ENCODE measurements around the gene TALDO1.
A peak's percentile ranks its signal among the peaks of the same experiment; 100 is the strongest.

The TALDO1 gene

DNA sequence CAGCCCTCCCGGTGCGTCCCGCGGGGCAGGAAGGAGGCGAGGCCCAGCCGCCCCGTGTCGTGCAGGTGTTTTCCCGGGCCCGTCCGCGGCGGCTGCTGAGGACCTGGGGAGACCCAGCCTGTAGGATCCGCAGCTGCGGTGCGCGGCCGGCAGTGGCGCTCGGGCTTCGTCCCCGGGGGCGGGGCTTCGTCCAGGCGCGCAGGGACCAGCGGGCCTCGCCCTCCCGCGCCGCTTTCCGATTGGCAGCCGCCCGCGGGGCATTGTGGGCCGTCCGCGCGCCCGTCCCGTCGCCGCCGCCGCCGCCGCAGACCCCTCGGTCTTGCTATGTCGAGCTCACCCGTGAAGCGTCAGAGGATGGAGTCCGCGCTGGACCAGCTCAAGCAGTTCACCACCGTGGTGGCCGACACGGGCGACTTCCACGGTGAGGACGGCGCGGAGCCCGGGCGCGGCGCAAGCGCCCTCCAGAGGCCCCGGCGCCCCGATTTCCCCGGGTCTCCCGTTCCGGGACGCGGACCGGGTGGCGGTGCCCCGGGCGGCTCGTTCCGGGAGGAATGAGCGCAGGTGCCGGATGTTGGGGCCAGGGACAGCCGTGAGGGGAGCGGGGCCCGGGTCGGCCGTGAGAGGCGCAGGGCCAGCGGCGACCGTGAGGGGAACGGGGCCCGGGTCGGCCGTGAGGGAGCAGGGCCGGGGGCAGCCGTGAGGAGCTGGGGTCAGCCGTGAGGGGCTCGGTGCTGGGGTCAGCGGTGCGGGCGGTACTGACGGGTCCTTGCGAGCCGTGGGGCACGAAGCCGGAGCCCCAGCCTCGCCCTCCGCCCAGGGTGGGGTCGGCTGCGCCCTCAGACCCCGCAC, at the start of gene TALDO1:
TALDO1 (plus strand) TSS at position 307 of the 849 bp plus-strand sequence; CDS start at position 325, 18 bp downstream.
- peak; percentile 92 for DNase-seq

DNA sequence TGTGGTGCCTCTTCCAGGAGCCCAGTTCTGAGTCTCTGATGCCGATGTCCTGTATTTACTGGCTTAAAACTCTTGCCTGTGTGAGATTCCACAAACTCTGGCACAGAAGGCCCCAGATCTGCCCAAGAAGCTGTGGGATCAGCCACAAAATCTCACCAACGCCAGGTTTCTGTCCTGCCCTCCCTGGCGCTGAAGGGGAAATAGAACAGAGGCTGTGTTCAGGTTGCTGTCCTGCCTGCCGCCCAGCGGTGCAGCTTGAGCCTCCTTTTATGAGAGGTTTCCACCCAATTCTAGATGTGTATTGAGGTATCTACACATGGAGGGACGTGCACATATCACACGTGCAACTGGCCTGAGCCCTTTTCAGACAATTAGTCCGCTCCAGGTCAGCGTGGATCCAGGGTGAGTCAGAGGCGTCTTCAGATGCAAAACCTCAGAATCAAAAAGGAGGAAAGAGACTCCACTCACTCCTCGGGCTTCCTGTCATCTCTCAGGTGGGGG, 49.4 kb upstream of the TALDO1 start:
- no peak for DNase-seq

DNA sequence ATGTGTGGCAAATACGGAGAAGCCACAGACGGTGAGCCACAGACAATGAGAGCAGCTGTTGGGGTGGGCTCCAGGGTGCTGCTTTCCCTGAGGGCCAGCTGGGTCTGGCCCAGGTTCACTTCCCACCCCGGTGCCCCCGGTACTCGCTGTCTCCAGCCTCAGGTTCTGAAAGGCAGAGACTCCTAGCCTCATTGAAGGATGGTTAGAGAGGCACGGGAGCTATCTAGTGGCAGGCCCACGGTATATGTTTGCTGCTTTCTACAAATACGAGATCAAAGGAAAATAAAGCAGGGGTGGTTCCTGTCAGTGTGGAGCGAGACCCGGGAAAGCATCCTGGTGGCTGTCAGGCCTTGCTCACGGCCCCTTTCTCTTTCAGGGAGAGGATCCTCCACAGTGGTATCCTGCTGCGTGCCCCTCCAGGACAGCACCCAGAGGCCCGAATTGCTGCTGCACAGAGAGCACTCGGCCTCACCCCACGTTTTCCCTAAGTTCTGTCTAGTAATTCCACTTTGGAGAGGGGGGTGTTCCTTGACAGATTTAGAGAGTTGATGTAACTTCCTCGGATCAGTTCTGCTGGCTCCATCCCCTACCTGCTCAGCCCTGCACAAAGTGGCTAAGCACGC, 48.7 kb upstream of the TALDO1 start:
- no peak for DNase-seq

DNA sequence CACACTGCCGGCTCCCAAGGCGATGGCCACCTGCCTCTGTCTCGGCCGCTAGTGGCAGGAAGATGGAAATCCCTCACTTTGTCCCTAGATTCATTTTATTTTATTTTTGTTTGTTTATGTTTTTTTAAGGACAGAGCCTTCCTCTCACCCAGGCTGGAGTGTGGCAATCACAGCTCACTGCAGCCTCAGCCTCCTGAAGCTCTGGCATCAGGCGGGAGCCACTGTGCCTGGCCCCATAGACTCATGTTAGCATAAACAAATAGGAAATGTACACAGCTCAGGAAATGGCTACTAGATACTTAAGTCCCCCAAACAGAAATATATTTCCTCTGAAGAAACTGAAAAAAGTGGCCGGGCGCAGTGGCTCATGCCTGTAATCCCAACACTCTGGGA, 48.2 kb upstream of the TALDO1 start:
- DNase-seq = no peak

DNA sequence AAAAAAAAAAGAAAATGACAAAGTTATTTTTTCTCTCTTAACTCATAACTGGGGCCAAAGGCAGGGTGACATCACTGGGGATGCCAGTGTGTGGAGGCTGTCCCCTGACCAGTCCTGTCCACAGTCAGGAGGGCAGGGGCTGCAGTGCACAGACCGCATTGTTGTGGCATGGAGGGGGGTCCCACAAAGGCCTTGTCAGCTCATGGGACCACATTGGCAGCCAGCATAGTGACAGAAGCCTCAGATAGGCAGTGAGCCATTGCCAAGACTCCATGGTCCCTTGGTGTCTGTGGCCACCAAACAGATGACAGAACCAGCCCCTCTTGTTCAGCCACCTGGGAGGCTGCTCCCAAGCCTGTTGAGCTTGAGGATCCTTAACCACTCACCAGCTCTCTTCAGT, 47.5 kb upstream of the TALDO1 start:
- DNase-seq = no peak

DNA sequence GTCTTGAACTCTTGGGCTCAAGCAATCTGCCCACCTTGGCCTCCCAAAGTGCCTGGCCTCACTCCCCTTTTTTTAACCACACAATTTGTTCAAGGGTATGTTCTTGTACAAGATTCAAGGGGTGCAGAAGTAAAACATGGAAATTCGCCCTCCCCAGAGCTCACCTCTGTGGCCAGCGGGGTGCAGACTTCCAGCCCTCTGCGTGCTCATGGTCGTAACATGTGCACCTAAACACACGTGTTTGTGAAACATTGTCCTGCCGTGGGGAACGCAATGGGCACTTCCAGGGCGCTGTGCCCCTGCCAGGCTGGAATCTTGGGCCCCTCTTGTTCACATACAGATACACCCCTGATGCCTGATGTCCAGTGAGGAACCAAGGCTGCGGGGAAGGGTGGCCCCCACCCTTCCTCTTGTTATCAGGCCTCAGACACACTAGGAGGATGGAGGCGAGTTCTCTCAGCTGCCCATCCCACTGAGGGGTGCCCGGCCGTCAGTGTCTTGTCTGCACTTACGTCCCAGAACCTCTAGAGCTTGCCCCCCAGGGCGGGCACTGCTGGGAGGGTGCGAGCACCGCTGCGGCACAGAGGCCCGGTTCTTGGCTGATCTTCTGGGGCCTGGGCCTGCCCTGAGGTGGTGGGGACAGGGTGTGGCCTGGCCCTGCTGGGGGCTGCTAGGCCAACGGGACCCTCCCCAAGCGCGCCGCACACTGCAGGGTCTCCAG, 45.4 kb upstream of the TALDO1 start:
- no peak for DNase-seq

DNA sequence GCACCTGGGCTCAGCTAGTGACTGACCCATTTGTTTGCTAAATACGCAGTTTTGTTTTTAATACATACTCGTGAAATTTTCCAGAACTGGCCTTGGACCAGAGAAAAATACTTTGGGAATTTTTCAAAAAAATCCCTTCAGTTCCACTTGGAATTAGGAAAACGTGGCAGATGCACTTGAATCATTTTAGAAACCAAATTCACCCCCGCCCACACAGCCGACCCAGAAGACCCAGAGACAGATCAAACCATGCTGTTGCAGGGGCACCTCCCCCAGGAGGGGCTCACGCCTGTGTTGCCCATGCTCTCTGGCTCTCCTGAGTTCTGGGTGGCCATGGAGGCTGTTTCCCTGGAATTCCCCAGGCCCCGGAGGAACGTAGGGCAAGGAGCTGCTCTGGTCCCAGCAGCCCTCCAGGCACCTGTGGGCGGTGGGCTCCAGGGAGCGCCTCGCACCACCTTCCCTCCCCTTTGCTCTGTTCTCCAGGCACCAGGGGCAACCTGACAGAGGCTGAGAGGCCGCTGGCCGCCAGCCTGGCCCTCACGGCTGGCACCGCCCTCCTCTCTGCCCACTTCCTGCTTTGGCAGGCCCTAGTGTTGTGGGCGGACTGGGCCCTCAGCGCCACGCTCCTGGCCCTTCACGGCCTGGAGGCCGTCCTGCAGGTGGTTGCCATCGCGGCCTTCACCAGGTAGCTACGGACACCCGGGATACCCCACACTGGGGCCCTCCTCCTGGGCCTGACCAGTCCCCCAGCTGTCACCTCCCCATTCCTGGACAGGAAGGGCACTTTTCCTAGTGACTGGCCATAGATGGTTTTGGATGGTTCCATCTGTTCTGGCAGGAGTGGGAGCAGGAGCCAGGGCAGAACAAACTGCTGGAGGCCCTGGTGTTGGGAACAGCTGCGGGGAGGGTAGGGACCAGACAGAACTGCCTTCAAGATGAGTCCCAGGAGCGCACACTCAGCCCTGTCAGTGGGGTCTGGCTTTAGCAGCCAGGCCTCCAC, 44.5 kb upstream of the TALDO1 start:
- no peak for DNase-seq

DNA sequence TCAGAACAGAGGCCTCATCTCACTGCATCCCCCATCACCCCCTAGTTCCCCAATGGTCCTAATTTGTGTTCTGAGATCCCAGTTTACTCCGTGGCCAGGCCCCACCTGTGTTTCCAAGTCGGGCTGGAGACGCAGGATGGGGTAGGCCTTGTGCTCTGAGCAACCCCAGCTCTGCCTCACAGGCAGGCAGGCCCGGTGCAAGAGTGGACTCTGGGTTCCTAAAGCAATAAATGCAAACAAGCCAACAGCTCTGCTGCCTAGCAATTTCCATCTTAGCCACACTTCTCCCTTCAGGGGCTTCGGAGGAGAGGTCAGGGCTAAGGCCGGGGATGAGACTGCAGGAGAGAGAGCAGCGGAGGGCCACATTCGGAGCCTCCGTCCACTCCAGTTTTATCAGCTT, 43.8 kb upstream of the TALDO1 start:
- no peak for DNase-seq

DNA sequence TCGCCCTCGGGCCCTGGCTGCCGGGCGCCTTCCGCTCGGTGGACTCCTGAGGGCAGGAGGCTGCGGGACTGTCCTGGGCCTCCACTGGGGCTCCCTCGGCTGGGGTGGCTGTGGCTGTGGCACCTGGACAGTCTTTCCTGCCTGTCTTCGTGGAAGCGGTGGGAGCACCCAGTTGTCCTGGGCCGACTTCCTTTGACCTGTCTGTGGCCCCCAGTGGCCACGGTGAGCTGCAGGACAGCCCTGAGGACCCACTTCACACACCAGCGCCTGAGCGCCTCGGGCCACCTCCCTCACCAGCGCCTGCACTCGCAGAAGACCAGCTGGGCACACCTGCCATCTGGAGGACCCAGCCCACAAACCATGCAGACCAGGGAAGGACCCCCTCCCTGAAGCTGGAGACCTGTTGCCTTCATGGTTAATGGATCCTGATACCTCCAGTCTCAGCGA, 43.0 kb upstream of the TALDO1 start:
- no peak for DNase-seq

DNA sequence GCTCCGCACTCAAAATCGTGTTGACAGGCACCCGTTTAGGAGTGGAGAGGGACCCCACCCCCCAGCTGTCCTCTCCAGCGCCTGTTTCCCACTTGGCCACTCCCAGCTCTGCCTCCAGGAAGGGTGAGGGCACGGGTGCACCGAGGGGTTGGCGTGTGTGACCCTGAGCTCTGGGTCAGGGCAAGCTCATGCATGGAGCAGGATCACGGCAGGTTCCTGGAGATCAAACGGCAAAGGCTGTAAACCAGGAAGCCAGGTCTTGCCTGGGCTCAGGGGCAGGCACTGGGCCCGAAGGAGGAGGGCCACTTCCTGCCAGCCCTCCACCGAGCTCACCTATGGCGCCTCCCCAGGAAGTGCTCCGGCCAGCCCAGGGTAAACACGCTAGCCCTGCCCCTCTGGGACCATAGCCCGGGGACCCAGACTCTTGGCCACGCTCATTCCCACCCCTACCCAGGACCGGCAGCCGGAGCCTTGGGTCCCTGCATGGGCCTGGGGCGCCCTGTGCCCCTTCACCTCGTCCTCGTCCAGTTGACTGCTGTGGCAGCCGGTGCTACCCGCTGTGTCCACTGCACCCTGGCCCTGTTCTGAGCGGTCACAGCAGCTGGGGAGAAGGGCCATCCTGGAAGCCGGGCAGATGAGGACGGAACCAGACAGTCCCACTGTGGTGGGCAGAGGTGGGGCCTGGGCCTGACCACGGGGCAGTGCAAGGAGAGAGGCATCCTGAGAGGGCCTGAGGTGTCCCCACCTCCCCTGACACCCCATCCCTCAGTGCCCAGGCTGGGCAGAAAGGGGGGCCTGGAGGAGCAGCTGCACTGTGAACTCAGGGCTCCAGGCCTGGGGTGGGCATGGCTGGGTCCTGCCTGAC, 42.3 kb upstream of the TALDO1 start:
- DNase-seq = no peak

DNA sequence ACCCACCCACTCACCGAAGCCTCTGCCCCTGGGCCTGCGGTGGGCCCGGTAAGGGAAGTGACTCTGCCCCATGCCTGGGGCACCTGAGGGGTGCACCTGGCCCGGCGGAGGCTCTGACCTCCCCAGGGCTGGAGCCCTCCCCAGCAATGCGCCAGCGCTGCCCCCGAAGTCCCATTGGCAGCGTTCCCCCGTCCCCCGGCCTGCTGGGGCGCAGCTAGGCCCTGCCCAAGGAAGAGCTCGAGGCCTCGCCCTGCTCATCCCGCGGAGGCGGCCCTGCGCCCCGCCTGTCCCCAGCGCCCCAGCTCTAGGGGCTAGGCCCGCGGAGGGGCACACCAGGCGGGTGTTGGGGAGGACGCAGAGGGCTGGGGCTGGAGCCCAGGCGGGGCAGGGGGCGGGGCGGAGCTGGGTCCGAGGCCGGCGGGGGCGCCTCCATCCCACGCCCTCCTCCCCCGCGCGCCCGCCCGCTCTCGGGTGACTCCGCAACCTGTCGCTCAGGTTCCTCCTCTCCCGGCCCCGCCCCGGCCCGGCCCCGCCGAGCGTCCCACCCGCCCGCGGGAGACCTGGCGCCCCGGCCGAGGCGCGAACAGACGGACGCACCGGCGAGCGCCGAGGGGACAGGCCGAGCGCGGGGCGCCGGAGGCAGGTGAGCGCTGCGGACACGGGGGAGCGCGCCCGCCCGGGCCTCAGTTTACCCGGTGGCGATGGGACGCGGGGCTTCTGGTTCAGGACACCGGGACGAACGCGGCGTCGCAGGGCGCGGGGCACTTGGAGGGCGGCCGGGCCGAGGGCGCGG, 41.4 kb upstream of the TALDO1 start, which contains the start of gene EPS8L2:
EPS8L2 (plus strand) TSS at position 586 of the 793 bp plus-strand sequence. CDS start 3,177 bp downstream, outside the sequence.
- DNase-seq = no peak

DNA sequence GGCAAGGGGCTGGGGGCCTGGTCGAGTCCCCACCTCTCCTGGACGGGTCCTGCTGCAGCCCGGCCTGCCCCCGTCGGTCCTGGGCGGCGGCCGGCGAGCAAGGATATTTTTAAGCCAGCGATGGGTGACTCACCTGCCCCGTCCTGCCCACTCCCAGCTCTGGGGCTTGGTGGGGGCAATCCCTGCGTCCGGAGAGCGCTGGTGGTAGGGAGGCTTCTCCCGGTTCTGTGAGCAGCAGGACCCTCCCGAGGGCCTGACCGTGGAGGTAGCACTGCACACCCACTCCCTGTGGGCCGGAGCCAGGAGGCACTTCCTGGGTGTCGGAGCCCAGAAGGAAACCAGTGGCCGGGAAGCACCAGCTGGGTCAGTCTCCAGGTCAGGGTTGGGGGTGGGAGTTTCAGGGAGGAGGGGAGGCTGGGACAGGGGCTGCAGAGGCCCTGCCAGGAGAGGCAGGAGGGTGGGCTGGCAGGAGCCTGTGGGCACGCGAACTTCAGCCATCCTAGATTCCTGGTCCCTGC, 40.8 kb upstream of the TALDO1 start:
- no peak for DNase-seq

DNA sequence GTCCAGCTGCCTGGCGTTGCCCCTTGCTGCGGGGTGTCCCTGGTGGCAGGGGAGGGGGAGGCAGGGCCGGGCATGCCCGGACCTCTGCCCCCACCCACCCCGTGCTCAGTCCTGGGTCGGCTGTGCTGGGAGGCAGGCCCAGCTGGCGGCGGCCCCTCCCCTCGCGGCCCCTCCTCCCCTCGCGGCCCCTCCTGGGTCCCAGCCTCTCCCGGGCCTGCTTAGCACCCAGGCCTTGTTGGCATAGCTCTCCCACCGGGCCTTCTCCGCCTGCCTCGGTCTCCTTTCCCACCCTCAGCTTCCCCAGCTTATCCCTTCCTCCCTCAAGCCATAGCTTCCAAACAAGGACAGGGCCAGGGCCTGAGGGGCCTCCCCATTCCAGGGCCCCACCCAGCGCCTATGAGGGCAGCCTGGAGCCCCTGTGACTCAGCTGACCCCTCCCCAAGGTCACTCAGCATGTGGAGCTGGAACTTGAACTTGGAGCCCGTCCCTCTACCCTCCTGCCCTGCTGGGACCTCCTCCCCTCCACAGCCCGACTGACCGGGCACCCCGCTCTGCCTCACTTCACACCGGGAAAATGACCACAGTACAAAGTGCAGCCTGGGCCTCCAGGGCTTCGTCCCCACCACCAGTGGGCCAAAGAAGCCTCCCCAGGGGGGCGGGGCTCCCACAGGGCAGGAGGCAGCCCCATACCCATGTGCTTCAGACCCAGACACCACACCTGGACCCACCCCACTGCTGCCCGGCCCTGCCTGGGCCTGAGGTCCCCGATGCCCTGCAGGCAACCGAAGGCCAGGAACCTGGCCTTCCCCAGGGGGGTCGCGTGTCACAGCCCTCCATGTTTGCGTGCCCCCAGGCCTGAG, 40.1 kb upstream of the TALDO1 start:
- DNase-seq = no peak

DNA sequence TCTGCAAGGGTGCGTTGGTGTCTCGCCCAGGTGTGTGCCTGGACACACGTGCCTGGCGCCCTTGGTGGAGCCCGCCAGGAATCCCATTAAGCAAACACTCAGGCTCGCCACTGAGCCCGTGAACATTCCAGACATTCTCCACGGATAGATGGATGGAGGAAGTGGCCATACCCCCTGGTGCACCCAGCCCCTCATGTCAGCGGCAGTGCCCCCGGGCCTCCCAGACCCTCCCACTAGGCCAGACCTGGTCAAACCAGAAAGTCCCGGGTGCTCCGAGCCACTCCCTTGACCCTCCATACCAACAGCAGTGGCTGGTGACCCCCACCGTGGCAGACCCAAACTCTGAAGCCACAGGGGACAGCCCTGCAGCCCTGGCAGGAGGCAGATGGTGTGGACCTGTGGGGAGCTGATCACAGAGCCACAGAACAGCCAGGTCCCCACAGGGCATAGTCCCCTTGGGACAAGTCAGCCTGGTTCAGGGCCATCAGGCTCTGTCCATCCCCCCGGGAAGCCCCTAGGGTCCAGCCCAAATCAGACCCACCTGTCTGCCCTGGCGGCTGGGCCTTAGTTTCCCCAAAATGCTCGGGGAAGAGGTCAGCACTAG, 39.3 kb upstream of the TALDO1 start:
- no peak for DNase-seq

DNA sequence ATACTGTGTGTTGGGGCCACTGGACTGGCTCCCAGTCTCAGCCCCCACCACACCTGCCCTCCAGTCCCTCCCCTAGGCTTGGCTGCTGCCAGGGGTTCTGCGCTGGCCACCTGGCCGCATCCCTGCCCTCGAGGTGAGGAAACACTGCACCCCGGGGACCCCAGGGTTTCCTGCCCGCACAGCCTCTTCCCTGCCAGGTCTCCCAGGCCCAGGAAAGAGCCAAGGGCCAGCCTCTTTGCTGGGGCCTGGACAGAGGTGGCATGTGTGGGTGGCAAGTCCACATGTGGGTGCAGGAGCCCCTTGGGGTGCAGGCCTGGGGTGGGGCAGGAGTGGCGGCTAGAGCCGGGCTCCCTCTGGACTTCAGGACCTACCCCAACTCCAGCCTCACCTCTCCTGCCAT, 38.8 kb upstream of the TALDO1 start:
- DNase-seq = no peak

DNA sequence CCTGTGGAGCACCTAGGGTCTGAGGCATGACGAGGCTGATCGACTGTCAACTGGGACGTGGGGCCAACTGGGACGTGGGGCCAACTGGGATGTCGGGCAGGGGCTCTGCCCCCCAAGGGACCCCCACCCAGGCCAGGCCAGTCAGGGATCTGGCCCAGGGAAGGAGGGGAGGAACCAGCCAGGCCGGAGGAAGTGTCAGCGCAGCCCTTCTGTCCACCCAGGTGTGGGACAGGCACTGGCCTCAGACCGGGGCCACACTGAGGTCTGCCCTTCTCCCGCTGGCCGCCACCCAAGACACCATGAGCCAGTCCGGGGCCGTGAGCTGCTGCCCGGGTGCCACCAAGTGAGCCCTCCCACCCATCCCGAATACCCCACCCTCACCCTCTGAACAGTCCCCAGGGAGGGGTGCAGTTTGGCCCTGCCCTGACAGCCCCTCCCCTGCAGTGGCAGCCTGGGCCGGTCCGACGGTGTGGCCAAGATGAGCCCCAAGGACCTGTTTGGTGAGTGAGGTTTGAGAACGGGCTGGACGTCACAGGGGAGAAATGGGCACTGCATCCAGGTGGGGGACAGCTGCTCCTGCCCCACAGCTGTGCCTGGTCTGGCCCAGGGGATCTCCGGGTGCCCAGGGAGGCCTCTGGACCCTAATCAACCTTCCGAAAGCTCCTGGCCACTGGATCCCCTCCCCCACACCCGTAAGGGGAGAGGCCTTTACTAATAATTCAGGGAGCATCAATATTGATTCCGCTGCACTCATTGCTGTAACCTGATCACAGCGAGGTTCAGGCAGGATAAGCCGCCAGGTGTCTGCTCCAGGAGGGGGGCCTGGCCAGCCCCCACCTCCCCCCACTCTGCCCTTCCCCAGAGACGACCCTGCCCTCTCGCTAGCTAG, 37.9 kb upstream of the TALDO1 start:
- DNase-seq = no peak

DNA sequence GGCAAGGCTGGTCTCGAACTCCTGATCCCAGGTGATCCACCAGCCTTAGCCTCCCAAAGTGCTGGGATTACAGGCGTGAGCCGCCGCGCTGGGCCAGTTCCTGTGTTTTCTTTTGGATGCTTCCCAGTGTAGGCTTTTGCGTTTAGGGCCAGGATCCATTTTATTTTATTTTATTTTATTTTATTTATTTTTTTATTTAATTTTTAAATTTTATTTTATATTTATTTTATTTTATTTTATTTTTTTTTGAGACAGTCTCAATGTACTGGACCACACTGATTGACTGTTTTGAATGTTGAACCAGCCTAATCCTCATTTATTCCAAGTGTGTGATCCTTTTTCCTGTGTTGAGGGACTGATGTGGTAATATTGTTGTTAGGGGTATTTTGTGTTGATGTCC, 32.8 kb upstream of the TALDO1 start:
- no peak for DNase-seq
